ENCODE data around the gene PCSK9.

PCSK9 gene

DNA sequence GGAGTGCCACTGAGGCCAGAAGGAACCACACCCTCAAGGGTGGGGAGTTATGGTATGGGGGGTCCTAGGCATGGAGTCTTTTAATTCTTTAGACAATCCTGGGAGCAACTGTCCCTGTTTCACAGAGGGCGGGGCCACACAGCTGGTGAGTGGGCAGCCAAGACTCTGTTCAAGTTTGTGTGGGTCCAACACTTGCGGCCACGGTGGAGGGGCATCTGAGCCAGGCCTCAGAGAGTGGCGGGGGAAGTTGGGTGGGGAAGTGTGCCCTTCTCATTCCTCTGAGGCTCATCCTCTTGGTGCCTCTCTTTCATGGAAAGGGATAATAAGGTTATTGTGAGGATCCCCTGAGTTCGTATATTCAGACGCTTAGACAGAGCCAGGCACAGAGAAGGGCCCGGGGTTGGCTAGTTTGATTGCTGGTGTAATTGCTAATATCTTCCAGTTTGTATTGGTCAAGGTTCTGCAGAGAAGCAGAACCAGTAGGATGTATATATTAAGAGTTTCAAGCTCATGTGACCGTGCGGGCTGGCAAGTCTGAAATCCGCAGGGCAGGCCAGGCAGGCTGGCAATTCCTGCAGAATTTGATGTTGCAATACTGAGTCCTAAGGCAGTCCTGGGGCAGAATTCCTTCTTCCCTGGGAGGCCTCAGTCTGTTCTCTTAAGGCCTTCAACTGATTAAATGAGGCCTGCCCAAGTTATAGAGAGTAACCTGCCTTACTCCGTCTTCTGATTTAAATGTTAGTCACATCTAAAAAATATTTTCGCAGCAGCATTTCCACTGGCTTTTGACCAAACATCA, 15.9 kb downstream of the PCSK9 start:
- no peaks in the 10 kb centered on the region for H3K9me3 ChIP-seq (ENCODE audit: control insufficient read depth, insufficient read depth, low read length)
- H3K9ac ChIP-seq (ENCODE audit: low read depth, low read length), result no peak overlapping the region
- H3K27me3 ChIP-seq (ENCODE audit: control insufficient read depth, insufficient read depth, low read length), result no peaks in the 10 kb centered on the region
- no peaks in the 10 kb centered on the region for H3K4me1 ChIP-seq (ENCODE audit: control insufficient read depth, insufficient read depth, low read length)
- H3K36me3 ChIP-seq (ENCODE audit: control insufficient read depth, insufficient read depth, low read length), result peaks cover 21% of the 10 kb centered on the region
- no peak overlapping the region for H3K4me3 ChIP-seq (ENCODE audit: low read depth, low read length)

GRCh38 chr1:55055951-55056631, 16.7 kb downstream of the PCSK9 start:
- H3K36me3 ChIP-seq (ENCODE audit: control insufficient read depth, insufficient read depth, low read length), result peaks cover 17% of the 10 kb centered on the region
- no peaks in the 10 kb centered on the region for H3K27me3 ChIP-seq (ENCODE audit: control insufficient read depth, insufficient read depth, low read length)
- no peak overlapping the region for H3K9ac ChIP-seq (ENCODE audit: low read depth, low read length)
- H3K4me3 ChIP-seq (ENCODE audit: low read depth, low read length), result no peak overlapping the region
- H3K4me1 ChIP-seq (ENCODE audit: control insufficient read depth, insufficient read depth, low read length), result no peaks in the 10 kb centered on the region
- H3K9me3 ChIP-seq (ENCODE audit: control insufficient read depth, insufficient read depth, low read length), result no peaks in the 10 kb centered on the region

DNA sequence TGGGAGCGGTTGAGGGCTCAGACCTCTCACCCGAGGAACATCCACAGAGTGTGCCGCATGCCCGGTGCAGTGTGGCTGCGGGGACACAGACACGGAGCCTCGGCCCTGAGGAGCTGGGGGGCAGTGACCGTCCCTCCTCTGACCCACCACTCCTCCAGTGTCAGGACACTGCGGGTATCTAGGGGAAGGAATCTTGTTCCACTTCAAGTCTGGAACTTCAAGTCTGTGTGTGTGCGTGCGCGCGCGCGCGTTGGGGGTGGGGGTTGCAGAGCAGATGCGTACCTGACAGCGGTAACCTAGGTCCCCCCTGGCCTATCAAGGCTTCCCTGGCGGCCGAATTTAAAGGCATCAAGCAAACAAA, 17.3 kb downstream of the PCSK9 start:
- H3K4me1 ChIP-seq (ENCODE audit: control insufficient read depth, insufficient read depth, low read length), result no peaks in the 10 kb centered on the region
- H3K27me3 ChIP-seq (ENCODE audit: control insufficient read depth, insufficient read depth, low read length), result no peaks in the 10 kb centered on the region
- peaks cover 22% of the 10 kb centered on the region for H3K36me3 ChIP-seq (ENCODE audit: control insufficient read depth, insufficient read depth, low read length)
- H3K9ac ChIP-seq (ENCODE audit: low read depth, low read length), result no peak overlapping the region
- no peak overlapping the region for H3K4me3 ChIP-seq (ENCODE audit: low read depth, low read length)
- no peaks in the 10 kb centered on the region for H3K9me3 ChIP-seq (ENCODE audit: control insufficient read depth, insufficient read depth, low read length)

DNA sequence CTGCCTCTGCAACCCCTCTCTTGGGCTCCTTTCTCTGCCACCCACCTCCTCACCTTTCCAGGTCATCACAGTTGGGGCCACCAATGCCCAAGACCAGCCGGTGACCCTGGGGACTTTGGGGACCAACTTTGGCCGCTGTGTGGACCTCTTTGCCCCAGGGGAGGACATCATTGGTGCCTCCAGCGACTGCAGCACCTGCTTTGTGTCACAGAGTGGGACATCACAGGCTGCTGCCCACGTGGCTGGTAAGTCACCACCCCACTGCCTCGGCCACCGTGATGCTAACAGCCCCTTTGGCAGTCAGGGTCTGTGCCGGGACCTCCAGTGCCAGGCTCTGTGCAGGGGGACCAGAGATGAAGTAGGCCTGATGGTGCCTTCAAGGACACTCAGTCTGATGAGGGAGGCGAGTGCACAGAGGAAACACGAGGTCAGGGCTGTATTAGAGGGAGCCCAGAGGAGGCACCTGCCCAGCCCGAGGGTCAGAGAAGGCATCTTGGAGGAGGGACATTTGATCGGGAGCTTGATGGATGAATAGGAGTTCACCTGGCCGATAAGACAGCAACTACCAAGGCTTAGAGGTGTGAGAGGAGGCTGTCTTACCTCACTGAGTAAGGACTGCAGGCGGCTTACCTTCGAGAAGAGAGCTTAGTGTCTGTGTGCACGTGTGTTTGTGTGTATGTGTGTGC, 18.1 kb downstream of the PCSK9 start:
- no peak overlapping the region for H3K4me3 ChIP-seq (ENCODE audit: low read depth, low read length)
- no peak overlapping the region for H3K9ac ChIP-seq (ENCODE audit: low read depth, low read length)
- H3K27me3 ChIP-seq (ENCODE audit: control insufficient read depth, insufficient read depth, low read length), result no peaks in the 10 kb centered on the region
- H3K4me1 ChIP-seq (ENCODE audit: control insufficient read depth, insufficient read depth, low read length), result no peaks in the 10 kb centered on the region
- H3K9me3 ChIP-seq (ENCODE audit: control insufficient read depth, insufficient read depth, low read length), result no peaks in the 10 kb centered on the region
- H3K36me3 ChIP-seq (ENCODE audit: control insufficient read depth, insufficient read depth, low read length), result peaks cover 23% of the 10 kb centered on the region

DNA sequence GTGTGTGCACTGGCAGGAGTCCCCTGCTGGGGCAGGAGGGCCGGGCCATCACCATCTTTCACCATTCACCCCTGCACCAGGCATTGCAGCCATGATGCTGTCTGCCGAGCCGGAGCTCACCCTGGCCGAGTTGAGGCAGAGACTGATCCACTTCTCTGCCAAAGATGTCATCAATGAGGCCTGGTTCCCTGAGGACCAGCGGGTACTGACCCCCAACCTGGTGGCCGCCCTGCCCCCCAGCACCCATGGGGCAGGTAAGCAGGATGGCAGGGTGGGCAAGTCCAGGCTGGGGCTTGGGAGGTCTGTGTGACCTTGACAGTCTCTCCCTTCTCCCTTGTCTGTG, 18.6 kb downstream of the PCSK9 start:
- Histone ChIP-seq H3K36me3 (ENCODE audit: control insufficient read depth, insufficient read depth, low read length) (peaks cover 23% of the 10 kb centered on the region), H3K4me1 (ENCODE audit: control insufficient read depth, insufficient read depth, low read length) (no peaks in the 10 kb centered on the region), H3K27me3 (ENCODE audit: control insufficient read depth, insufficient read depth, low read length) (no peaks in the 10 kb centered on the region)

GRCh38 chr1:55059302-55060132, 20.2 kb downstream of the PCSK9 start:
- Histone ChIP-seq H3K4me3 (ENCODE audit: low read depth, low read length) (no peak overlapping the region), H3K9ac (ENCODE audit: low read depth, low read length) (no peak overlapping the region), H3K27me3 (ENCODE audit: control insufficient read depth, insufficient read depth, low read length) (no peaks in the 10 kb centered on the region), H3K36me3 (ENCODE audit: control insufficient read depth, insufficient read depth, low read length) (peaks cover 23% of the 10 kb centered on the region), H3K9me3 (ENCODE audit: control insufficient read depth, insufficient read depth, low read length) (no peaks in the 10 kb centered on the region), H3K4me1 (ENCODE audit: control insufficient read depth, insufficient read depth, low read length) (no peaks in the 10 kb centered on the region)

More for the DNA sequence above, 18.6 kb downstream of the PCSK9 start:
- Histone ChIP-seq H3K9ac (ENCODE audit: low read depth, low read length) (no peak overlapping the region), H3K4me3 (ENCODE audit: low read depth, low read length) (no peak overlapping the region), H3K9me3 (ENCODE audit: control insufficient read depth, insufficient read depth, low read length) (no peaks in the 10 kb centered on the region)

GRCh38 chr1:55060133-55060999, 21.0 kb downstream of the PCSK9 start:
- Histone ChIP-seq H3K4me3 (ENCODE audit: low read depth, low read length) (no peak overlapping the region), H3K4me1 (ENCODE audit: control insufficient read depth, insufficient read depth, low read length) (no peaks in the 10 kb centered on the region), H3K36me3 (ENCODE audit: control insufficient read depth, insufficient read depth, low read length) (peaks cover 23% of the 10 kb centered on the region), H3K9ac (ENCODE audit: low read depth, low read length) (no peak overlapping the region), H3K9me3 (ENCODE audit: control insufficient read depth, insufficient read depth, low read length) (no peaks in the 10 kb centered on the region), H3K27me3 (ENCODE audit: control insufficient read depth, insufficient read depth, low read length) (no peaks in the 10 kb centered on the region)

- Histone ChIP-seq H3K9ac (ENCODE audit: low read depth, low read length) (no peak overlapping the region), H3K4me1 (ENCODE audit: control insufficient read depth, insufficient read depth, low read length) (no peaks in the 10 kb centered on the region), H3K36me3 (ENCODE audit: control insufficient read depth, insufficient read depth, low read length) (peaks cover 20% of the 10 kb centered on the region), H3K9me3 (ENCODE audit: control insufficient read depth, insufficient read depth, low read length) (no peaks in the 10 kb centered on the region), H3K4me3 (ENCODE audit: low read depth, low read length) (no peak overlapping the region), H3K27me3 (ENCODE audit: control insufficient read depth, insufficient read depth, low read length) (no peaks in the 10 kb centered on the region)
These were observed 21.8 kb downstream of the PCSK9 start for GRCh38 chr1:55061000-55061705.

DNA sequence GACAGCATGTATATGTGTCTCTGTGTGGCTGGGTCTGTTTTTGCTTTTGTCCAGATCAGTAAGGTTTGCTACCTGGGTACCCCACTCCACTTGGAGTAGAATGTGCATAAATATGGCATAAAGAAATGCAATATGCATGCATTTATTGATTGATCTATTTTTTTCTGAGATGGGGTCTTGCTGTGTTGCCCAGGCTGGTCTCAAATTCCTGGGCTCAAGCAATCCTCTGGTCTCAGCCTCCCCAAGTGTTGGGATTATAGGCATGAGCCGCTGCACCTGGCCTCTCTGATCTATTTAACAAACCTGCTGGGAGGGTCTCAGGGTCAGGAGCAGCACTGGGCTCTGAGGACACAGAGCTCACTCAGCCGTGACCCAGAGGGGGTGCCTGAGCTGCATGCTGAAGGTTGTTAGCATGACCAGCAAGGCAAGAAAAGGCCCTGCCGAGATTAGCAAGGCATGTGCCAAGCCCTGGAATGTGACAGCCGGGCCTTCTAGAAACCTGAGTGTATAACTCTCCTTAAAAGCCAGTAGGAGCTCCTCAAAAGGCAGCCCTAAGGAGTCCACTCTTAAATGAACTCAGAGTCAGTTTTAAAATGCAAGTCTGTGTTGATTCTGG, 22.5 kb downstream of the PCSK9 start:
- no peak overlapping the region for H3K4me3 ChIP-seq (ENCODE audit: low read depth, low read length)
- no peak overlapping the region for H3K9ac ChIP-seq (ENCODE audit: low read depth, low read length)
- no peaks in the 10 kb centered on the region for H3K4me1 ChIP-seq (ENCODE audit: control insufficient read depth, insufficient read depth, low read length)
- H3K9me3 ChIP-seq (ENCODE audit: control insufficient read depth, insufficient read depth, low read length), result no peaks in the 10 kb centered on the region
- no peaks in the 10 kb centered on the region for H3K27me3 ChIP-seq (ENCODE audit: control insufficient read depth, insufficient read depth, low read length)
- H3K36me3 ChIP-seq (ENCODE audit: control insufficient read depth, insufficient read depth, low read length), result peaks cover 17% of the 10 kb centered on the region

DNA sequence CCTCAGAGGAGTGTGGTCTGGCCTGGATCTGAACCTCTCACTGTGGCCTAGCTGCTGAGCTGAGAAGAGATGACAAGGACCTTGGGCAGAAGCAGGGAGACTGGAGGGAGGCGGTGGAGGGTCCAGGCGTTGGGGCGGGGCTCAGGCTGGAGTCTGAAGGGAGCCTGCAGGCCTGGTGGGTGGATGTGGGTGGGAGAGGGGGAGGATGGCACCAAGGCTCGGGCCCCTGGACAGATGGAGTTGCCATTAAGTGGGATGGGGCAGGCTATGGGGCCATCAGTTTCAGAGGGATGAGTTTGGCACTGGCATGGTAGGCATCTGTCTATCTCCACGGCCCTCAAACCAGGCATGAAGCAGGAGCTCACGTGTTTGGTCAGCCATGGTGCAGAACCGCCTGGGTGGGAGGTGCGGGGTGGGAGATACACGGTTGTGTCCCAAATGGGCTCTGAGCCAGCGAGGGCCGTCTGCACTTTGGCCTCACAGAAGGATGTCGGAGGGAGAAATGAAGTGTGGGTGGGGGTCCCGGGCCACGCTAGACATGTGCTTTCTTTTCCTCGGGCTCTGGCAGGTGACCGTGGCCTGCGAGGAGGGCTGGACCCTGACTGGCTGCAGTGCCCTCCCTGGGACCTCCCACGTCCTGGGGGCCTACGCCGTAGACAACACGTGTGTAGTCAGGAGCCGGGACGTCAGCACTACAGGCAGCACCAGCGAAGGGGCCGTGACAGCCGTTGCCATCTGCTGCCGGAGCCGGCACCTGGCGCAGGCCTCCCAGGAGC, 23.6 kb downstream of the PCSK9 start:
- Histone ChIP-seq H3K9ac (ENCODE audit: low read depth, low read length) (no peak overlapping the region), H3K36me3 (ENCODE audit: control insufficient read depth, insufficient read depth, low read length) (peaks cover 10% of the 10 kb centered on the region)

More for the DNA sequence above, 23.6 kb downstream of the PCSK9 start:
- no peaks in the 10 kb centered on the region for H3K27me3 ChIP-seq (ENCODE audit: control insufficient read depth, insufficient read depth, low read length)
- H3K4me1 ChIP-seq (ENCODE audit: control insufficient read depth, insufficient read depth, low read length), result no peaks in the 10 kb centered on the region
- no peaks in the 10 kb centered on the region for H3K9me3 ChIP-seq (ENCODE audit: control insufficient read depth, insufficient read depth, low read length)
- H3K4me3 ChIP-seq (ENCODE audit: low read depth, low read length), result no peak overlapping the region

All from iPS-15b (cell line).